8988T (cell line): Measurements from ENCODE around the gene MEF2B.
A peak's percentile ranks its signal among the peaks of the same experiment; 100 is the strongest.
"Not testable (repeated sequence)": the region's sequence is repeated elsewhere in the genome, so short reads cannot be mapped to it uniquely, and the experiment has no call there.

Experiments
- DNase-seq: peaks from one replicate; pipeline ENCODE4 v3.0.0; 2011

The MEF2B gene

DNA sequence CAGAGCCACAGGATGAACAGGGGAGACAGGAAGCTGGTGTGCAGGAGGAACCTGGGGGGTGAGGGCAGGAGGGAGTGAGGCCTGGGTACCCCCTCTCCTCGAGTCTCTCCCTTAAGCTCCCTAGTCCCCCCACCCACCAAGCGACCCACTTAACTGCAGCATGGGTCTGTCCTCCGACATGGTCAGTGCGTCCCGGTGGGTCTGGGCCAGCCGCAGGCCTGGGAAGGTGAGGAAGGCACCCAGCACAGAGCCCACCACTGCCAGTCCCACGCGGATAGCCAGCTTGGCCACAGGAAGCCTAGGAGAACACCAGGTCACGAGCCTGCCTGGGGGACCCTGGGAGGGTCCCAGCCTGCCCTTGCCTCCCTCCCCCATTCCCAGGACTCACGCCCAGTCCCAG lies 48.7 kb downstream of the MEF2B start:
- no peak for DNase-seq

DNA sequence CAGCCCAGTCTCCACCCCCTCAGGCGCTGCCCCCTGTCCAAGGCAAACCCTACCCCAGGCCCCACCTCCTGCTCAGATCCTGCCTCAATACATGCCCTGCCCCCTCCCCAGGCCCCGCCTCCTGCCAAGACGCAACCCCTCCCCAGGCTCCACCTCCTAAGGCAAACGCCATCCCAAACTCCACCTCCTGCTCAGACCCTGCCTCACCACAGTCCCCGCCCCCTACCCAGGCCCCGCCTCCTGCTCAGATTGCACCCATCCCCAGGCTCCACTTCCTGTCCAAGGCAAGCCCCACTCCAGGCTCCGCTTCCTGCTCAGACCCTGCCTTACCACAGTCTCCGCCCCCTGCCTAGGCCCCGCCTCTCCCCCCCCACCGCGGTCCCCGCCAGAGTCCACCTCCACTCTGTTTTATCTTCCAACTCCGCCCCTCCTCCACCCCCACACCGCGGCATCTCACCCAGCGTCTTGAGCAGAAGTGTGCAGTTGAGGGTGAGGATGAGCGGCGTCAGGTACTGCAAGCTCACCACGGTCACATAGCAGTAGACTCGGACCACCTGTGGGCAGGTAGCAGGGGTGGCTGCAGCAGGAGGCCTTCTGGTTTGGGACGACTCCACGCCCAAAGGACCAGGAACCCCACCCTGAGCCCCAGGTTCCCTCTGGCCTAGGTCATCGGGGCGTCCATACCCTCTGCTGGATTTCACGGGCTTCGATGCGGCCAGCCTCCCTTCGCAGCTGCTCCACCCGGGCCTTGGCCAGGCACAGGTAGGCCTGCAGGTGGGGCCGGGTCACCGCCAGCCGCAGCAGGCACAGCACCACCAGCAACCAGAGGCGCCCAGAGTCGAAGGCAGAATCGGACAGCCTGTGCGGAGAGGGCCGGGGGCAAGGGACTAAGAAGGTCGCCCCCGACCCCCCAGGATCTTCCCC lies 49.5 kb downstream of the MEF2B start:
- DNase-seq = no peak

DNA sequence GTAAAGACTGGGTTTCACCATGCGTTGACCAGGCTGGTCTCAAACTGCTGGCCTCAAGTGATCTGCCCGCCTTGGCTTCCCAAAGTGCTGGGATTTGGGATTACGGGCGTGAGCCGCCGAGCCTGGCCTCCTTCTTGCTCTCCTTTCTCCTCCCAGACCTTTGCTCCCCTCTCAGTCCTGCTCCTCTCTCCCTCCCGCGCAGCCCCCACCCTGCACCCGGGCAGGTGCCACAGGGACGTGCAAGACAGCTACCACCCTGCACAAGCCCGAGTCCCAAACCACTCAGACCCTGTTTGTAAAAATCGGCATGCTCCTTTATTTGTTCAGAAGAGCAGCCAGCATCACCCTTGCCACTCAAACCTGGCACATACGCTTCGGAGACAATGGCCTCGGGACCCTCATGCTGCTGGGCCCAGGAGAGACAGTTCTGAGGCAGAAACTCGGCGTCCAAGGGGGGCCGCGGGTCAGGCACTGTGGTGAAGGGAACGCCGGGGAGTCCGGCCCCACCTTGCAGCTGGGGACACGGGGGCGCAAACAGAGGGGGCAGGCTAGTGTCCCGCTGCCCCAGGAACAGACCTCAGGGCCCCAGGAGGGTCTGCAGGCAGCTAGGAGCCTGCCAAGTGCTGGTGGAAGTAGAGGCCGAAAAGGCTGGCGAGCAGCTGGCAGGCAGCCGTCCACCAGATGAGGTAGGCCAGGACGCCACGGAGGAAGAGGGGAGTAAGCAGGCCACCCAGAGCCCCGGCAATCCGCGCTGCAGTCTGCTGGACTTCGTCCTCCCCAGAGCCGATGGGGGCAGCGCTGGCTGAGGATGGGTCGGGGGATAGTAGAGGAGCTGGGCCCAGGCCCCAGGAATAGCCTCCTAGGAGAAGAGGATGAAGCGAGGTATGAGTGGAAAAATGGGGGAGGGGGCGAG lies 50.5 kb downstream of the MEF2B start:
- no peak for DNase-seq

DNA sequence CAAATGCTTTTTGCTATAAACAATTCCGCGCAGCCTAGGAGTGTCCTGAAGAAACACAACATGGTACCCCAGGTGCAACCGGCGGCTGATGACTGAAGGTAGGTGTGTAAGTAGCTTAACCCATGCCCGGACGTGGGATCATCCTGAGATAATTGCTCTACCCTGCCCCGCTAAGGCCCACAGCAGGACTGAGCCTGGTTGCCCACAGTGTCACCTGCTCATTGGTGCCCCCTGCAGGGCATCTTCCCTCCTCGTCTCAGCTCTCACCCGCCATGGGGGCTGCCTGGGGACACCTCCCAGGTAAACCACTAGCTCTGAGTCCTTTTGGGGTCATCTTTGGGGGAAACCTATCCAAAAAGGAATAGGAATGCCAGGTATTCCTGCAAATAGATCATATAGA lies 54.1 kb downstream of the MEF2B start:
- peak; percentile 89 for DNase-seq

DNA sequence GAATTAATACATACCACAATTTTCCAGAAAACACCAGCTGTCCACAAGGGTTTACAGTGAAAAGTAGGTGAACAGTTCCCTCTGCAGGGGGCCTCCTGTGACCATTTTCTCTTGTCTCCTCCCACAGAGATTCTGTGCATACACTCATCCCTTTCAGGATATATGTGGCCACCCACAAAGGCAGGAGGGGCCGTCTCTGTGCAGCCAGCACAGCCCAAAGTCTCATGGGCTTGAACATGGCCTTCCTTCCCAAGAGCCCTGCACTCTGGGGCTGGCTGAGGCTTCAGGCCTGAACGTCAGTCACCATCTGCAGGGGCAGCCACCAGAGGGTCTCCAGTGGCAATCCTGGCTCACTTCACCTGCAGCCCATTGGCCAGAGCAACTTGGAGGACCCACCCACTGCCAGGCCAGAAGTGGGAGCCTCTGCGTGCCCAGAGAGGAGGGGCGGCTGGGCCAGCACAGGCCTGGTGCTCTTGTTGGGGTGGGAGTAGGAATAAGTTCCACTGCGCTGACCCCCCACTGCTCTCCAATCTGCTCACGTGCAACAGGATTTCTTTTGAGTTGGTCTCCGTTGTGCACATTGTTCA lies 56.9 kb downstream of the MEF2B start:
- no peak for DNase-seq

DNA sequence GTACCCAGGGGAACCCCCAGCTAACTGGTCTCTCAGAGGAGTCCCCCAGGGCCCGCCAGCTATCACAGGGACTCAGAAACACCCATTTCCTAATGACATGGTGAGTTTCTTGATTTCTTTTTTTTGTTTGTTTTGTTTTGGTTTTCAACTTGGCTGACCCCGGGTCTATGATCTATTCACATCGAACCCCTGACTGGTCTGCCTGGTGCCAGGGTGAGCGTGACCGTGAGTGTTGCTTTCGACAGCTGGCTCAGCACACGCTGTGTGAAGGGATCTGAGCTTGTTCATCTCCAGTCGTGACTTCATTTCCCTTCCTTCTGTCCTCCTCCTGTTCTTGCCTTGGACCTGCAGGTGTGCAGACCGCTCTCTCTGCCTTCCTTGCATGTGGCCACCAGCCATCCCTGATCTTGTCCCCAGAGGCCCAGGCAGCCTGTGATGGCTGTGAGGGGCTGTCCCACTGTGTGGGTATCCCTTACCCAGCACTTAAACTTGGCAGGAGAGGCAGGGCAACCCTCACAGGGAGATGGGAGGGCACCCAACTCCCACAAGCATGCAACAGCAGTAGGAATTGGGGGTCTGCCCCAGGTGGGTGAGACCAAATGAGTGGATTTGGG lies 58.0 kb downstream of the MEF2B start:
- no peak for DNase-seq

DNA sequence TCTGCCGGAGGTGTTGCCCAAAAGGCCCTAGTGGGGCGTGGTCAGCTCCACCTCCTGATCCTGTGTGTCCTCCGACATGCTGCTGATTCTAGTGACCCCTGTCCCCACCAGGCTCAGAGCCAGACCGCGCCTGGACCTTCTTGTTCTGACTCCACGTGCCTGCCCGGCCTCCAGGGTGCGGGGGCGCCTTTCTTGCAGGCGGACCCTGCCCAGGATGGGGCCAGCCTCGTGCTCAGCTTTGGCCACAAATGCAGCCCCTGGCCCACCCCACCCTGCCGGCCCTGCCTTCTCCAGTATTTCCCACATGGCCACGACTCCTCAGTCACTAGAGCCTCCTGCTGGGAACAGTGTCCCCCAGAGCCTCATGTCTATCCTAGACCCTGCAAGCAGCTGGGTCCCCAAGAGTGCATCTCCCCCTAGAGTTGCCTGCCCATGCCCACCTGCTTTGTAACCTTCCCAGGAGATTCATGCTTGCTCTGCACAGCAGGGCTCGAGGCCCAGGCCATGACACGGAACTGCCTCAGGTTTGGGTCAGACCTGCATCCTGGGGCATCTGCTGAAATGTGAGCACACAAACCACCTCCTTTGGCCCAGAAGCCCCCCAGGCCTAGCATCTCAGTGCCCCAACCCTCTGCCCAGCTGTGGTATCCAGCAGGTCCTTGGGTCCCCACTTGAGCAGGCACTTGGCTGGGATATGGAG lies 58.8 kb downstream of the MEF2B start:
- no peak for DNase-seq

DNA sequence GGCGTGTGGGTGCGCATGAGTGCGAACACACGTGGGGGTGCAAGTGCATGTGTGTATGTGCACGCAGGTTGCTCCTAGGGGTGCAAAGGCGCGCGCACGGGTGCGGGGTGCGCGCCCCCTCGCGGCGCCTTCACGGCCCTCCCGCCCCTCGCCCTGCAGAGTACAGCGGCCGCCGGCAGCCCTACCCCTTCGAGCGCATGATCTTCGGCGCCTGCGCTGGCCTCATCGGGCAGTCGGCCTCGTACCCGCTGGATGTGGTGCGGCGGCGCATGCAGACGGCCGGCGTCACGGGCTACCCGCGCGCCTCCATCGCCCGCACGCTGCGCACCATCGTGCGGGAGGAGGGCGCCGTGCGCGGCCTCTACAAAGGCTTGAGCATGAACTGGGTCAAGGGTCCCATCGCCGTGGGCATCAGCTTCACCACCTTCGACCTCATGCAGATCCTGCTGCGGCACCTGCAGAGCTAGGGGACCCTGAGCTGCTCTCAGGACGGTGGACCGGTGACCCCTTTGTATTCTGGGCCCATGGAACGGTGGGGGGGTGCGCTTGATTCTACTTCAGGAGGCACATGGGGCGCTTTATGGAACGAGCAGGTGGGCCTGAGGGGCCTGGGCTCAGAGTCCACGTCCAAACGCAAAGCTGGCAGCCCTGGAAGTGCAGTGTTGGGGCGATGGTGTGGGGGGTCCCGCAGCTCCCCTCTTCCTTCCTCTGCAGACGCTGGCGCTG lies 59.5 kb downstream of the MEF2B start:
- no peak for DNase-seq

DNA sequence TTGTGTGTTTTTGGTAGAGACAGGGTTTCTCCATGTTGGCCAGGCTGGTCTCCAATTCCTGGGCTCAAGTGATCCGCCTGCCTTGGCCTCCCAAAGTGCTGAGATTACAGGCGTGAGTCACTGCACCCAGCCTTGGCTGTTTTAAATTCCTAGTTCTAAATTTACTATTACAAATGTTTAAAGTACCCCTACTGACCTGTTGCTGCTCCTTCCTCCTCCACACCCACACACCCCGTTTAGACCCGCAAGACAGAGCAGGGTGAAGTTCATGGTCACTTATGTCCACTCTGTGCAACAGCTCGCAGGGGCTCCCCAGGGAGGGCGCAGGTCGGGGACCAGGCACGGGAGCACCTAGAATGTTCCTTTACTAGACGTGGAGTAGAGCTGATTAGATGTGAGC lies 60.5 kb downstream of the MEF2B start:
- no peak for DNase-seq

DNA sequence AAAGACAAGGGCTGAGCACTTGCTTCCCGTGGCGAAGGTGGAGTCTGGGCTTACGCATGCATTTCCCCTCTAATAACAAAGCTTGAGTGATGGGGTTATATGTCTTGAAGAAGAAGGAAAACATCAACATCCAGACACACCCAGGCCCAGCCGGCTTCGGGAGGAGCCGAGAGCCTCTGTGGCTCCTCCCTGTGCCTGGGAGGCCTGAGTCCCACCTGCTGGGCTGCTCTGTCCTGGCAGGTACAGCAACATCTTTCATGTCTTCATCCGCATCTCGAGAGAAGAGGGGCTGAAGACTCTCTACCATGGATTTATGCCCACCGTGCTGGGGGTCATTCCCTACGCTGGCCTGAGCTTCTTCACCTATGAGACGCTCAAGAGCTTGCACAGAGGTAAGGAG lies 62.4 kb downstream of the MEF2B start:
- DNase-seq = no peak

DNA sequence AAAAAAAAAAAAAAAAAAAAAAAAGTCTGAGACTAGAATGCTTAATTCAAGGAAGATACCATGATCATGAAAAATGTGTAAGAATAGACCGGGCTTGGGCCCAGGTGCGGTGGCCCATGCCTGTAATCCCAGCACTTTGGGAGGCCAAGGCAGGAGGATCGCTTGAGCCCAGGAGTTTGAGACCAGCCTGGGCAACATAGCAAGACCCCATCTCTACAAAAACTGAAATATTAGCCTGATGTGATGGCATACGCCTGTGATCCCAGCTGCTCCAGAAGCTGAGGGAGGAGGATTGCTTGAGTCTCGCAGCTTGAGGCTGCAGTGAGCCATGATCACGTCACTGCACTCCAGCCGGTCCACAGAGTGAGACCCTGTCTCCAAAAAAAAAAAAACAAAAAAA lies 63.1 kb downstream of the MEF2B start:
- DNase-seq = not testable (repeated sequence)

DNA sequence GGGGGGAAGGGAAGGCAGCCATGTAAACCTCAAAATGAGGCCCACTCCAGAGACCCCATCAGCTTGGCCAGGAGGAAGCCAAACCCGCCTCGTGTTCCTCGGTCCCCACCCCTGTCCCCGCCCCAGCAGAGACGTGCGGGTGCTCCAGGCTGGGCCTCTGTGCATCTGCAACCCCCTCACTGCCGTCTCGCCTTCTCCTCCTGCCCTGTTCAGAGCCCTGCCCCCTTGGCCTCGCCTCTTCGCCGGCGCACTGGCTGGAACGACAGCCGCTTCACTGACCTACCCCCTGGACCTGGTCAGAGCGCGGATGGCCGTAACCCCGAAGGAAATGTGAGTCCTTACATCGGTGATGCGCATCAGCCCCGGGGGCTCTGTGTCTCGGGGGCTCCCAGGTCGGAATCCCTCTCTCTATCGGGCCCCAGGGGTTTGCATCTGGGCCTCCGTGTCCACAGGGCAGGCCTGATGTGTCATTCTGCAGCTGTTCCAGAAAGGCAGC lies 64.0 kb downstream of the MEF2B start:
- DNase-seq = no peak

DNA sequence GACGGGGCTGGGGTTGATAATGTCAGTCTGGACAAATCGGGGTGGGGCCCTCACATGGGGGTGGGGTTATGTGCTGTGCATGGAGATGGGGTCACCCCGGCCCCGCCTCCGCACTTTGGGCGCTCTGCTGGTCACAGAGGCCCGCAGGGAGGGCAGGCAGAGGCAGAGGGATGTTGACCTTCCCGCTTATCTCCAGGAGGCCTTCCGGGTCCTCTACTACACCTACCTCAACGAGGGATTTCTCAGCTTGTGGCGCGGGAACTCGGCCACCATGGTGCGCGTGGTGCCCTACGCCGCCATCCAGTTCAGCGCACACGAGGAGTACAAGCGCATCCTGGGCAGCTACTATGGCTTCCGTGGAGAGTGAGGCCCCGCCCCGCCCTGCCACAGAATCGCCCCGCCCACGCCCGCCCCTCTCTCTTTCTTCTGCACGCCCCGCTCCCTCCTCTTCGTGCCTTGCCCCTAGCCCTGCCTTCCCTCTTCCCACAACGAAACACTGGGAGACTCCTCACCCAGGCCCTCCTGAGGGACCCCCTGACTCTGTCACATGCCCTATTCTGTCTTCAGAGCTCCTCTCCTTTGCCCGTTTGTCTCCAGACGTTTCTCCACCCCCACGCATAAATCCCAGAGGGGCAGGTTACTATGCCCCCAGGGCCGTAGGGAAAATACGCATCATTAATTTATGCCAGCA lies 64.6 kb downstream of the MEF2B start:
- no peak for DNase-seq

DNA sequence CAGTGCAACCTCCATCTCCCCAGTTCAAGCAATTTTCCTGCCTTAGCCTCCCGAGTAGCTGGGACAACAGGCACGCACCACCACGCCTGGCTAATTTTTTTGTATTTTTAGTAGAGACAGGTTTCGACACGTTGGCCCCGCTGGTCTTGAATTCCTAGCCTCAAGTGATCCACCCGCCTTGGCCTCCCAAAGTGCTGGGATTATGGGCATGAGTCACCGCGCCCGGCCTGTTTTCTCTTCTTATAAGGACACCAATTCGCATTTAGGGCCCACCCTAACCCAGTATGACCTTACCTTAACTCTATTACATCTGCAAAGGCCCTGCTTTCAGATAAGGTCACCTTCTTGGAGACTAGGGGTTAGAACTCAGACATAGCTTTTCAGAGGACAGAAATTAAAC lies 66.9 kb downstream of the MEF2B start:
- no peak for DNase-seq

DNA sequence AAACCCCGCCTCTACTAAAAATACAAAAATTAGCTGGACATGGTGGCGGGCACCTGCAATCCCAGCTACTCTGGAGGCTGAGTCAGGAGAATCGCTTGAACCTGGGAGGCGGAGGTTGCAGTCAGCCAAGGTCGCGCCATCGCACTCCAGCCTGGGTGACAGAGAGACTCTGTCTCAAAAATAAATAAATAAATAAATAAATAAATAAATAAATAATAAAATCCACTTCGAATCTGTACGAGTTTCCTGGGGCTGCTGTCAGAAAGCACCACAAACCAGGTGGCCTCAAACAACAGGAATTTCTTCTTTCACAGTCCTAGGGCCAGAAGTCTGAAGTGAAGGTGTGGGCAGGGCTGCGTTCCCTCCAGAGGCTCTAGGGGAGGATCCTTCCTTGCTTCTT lies 67.5 kb downstream of the MEF2B start:
- not testable (repeated sequence) for DNase-seq

DNA sequence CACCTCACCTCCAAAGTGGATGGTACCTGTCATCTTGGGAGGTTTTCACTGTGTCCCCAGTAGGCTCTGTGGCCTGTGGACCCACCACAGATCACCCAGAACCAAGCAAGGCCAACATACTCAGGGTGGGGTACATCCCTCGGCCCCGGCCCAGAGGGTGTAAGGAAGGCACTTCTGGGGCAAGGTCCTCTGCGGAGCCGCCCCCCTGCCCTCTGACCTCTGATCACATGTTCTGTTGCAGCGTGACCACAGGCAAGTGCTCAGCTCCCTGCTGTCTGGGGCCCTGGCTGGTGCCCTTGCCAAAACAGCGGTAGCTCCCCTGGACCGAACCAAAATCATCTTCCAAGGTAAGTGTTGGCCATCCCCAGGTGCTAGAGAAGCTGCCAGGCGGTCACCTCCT lies 68.5 kb downstream of the MEF2B start:
- no peak for DNase-seq

DNA sequence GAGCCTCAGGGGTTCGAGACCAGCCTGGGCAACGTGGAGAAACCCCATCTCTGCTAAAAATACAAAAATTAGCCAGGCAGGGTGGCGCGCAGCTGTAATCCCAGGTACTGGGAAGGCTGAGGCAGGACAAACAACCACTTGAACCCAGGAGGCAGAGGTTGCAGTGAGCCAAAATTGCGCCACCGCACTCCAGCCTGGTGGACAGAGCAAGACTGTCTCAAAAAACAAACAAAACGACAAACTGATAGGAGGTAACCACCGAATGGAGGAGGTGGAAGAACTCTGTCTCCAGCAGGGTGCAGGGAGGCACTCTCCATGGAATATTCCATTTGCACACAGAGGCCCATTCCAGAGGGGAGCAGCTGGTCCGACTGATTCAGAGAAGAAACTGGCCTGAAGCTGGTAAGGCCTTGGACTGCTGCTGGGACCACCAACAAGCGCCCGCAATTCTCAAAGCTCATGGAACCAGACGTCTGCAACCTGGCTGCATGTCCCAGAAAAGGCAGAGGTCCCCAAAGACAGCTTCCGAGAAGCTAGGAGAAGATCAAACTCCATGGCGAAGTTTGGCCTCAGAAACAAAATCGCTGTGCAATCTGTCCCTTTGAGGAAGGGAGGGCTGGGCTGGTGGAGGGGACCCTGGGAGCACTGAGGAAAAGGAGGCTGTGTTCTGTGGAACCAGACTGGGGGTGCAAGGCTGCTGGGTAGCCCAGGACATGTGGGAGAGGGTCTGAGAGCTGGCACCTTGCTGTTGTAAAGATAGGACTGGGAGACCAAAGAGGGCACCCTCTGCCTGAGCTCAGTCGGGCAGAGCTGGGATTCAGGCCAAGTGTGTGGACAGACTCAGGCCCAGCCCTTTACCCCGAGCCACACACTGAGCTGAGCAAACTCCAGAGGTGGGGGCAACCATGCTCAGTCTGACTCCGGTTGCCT lies 71.1 kb downstream of the MEF2B start:
- DNase-seq = no peak

DNA sequence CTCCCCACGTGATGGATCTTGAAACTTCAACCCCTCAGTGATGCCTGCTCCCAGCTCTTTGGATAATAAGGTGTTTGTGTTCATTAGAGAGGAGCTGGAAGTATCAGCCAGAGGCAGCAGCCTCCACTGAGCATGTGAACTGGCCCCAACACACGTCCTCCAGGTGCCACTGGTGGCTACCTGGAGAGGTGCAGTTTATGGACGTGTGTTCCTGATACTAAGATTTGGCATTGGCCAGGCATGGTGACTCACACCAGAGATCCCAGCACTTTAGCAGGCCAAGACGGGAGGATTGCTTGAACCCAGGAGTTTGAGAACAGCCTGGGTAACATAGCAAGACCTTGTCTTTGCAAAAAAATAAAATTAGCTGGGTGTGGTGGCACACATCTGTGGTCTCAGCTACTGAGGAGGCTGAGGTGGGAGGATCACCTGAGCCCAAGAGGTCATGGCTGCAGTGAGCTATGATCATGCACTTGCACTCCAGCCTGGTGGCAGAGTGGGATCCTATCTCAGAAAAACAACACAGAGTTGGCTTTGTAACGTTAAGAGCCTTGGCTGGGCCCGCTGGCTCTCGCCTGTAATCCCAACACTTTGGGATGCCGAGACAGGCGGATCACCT lies 71.9 kb downstream of the MEF2B start:
- no peak for DNase-seq
